Fibroblast of lung (primary cell): ENCODE results near the gene MYZAP. TPM values are rescaled to one million over a fixed set of nuclear protein-coding genes. Genes with fewer than 3 reads are reported as not detected.

Source experiments
- DNase-seq, 2 donors: peaks; one replicate each; pipeline versions ENCODE4 v3.0.0 to v3.0.0-alpha.2; 2010; ENCODE audit warnings: low read depth in 2 of 2
- H2AFZ ChIP-seq: 2 replicates; pipeline ENCODE4 v1.5.1; 2012; ENCODE audit warnings: low read length, control low read depth, inconsistent platforms
- H3K27ac ChIP-seq: 2 replicates; pipeline ENCODE4 v1.5.1; 2011; ENCODE audit warnings: low read length, control low read depth; ENCODE audit not compliant: insufficient read depth
- H3K27me3 ChIP-seq: 2 replicates; pipeline ENCODE4 v1.5.1; 2011; ENCODE audit warnings: mild to moderate bottlenecking, low read length; ENCODE audit not compliant: control insufficient read depth, insufficient read depth
- H3K36me3 ChIP-seq: 2 replicates; pipeline ENCODE4 v1.5.1; 2011; ENCODE audit warnings: low read length; ENCODE audit not compliant: control insufficient read depth, insufficient read depth
- H3K4me1 ChIP-seq: 2 replicates; pipeline ENCODE4 v1.5.1; 2011; ENCODE audit warnings: low read length; ENCODE audit not compliant: control insufficient read depth, insufficient read depth; ENCODE audit errors: extremely low read depth
- H3K4me2 ChIP-seq: 2 replicates; pipeline ENCODE4 v1.5.1; 2011; ENCODE audit warnings: low read length, control low read depth; ENCODE audit not compliant: insufficient read depth; ENCODE audit errors: extremely low read depth
- H3K4me3 ChIP-seq, 4 experiments: fragments of 200-600 bp in 1 of 4; sonication (generic) in 1 of 4; replicated peaks in 1 of 4; 2 replicates each; pipeline ENCODE4 v1.5.1; 2011 to 2016; ENCODE audit warnings: low read length in 4 of 4, low read depth in 3 of 4, mild to moderate bottlenecking in 3 of 4, control low read depth in 2 of 4, inconsistent platforms in 1 of 4, mixed read lengths in 1 of 4; ENCODE audit not compliant: insufficient read depth in 1 of 4; ENCODE audit errors: control extremely low read depth in 1 of 4
- H3K79me2 ChIP-seq: 2 replicates; pipeline ENCODE4 v1.5.1; 2012; ENCODE audit warnings: mild to moderate bottlenecking, low read length, inconsistent platforms; ENCODE audit not compliant: control insufficient read depth, insufficient read depth
- H3K9ac ChIP-seq: 2 replicates; pipeline ENCODE4 v1.5.1; 2011; ENCODE audit warnings: mild to moderate bottlenecking, low read length, control low read depth; ENCODE audit not compliant: insufficient read depth
- H3K9me3 ChIP-seq: 2 replicates; pipeline ENCODE4 v1.5.1; 2012; ENCODE audit warnings: low read depth, low read length; ENCODE audit not compliant: control insufficient read depth, insufficient read depth
- H4K20me1 ChIP-seq: 2 replicates; pipeline ENCODE4 v1.5.1; 2011; ENCODE audit warnings: low read length; ENCODE audit not compliant: control insufficient read depth, insufficient read depth; ENCODE audit errors: extremely low read depth
- EZH2 ChIP-seq: IDR thresholded peaks from 2 replicates; pipeline ENCODE4 v1.5.1; 2012; ENCODE audit warnings: low read length, control low read depth, mild to moderate bottlenecking; ENCODE audit errors: missing control alignments
- polyA plus RNA-seq, 2 donors: library from polyadenylated mRNA; depleted of rRNA in 1 of 2; stranded (reverse) in 1 of 2; unstranded in 1 of 2; fragments of >200 nt; gene quantifications; 2 replicates each; pipeline ENCODE4 v1.2.1, GENCODE V29; 2011 to 2012; ENCODE audit warnings: missing spikeins in 1 of 2
- total RNA-seq: library from RNA; depleted of rRNA; stranded (reverse); fragments of >200 nt; gene quantifications from 2 replicates; pipeline ENCODE4 v1.2.1, GENCODE V29; 2014
- TF ChIP-seq, protein P1 (sequence below), 2 donors: IDR thresholded peaks in 1 of 2; conservative IDR thresholded peaks in 1 of 2; 1 replicate in 1 of 2; 2 replicates in 1 of 2; pipeline ENCODE4 v1.5.1; 2011 to 2012; ENCODE audit warnings: low read length in 2 of 2, control low read depth in 1 of 2, inconsistent platforms in 1 of 2, low read depth in 1 of 2, mild to moderate bottlenecking in 1 of 2

The MYZAP gene
- total and polyA plus RNA-seq, 2 donors (not counting 1 experiment from before 2014, with no cell fraction given) = 0.17 TPM; not detected in 1

DNA sequence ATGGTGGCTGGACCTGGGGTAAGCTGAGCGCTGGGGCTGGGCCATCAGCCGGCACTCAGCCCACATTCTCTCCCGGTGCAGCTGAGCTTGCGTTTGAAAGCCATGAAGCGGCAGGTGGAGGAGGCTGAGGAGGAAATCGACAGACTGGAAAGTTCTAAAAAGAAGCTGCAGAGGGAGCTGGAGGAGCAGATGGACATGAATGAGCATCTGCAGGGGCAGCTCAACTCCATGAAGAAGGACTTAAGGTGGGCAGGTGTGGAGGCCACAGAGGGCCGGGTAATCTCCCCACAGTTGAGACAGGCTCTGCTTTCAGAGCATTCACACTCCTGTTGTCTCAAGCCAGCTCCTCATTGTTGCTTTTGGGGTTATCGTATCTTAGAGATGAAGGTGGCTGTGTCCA, 45.7 kb upstream of the MYZAP start:
- H3K79me2 ChIP-seq = no peaks in the 10 kb centered on the region
- TF ChIP-seq, protein P1, sequence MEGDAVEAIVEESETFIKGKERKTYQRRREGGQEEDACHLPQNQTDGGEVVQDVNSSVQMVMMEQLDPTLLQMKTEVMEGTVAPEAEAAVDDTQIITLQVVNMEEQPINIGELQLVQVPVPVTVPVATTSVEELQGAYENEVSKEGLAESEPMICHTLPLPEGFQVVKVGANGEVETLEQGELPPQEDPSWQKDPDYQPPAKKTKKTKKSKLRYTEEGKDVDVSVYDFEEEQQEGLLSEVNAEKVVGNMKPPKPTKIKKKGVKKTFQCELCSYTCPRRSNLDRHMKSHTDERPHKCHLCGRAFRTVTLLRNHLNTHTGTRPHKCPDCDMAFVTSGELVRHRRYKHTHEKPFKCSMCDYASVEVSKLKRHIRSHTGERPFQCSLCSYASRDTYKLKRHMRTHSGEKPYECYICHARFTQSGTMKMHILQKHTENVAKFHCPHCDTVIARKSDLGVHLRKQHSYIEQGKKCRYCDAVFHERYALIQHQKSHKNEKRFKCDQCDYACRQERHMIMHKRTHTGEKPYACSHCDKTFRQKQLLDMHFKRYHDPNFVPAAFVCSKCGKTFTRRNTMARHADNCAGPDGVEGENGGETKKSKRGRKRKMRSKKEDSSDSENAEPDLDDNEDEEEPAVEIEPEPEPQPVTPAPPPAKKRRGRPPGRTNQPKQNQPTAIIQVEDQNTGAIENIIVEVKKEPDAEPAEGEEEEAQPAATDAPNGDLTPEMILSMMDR (conservative IDR thresholded peaks at IDR 0.05 in 1 of 2, IDR thresholded peaks at IDR 0.05 in 1 of 2; ENCODE audit: low read depth in 1 of 2, low read length in 2 of 2) = no peak
- TF ChIP-seq EZH2 = no peak
- no peaks in the 10 kb centered on the region for H3K4me1 ChIP-seq
- no peak overlapping the region for H3K4me3 ChIP-seq
- no peak overlapping the region for H3K9ac ChIP-seq
- H3K9me3 ChIP-seq = no peaks in the 10 kb centered on the region
- H3K27ac ChIP-seq = no peak overlapping the region
- H3K36me3 ChIP-seq = no peaks in the 10 kb centered on the region
- H4K20me1 ChIP-seq = no peaks in the 10 kb centered on the region
- DNase-seq = no peak
- H3K4me2 ChIP-seq = no peak overlapping the region
- H2AFZ ChIP-seq = no peak overlapping the region
- H3K27me3 ChIP-seq = peaks cover 4% of the 10 kb centered on the region

DNA sequence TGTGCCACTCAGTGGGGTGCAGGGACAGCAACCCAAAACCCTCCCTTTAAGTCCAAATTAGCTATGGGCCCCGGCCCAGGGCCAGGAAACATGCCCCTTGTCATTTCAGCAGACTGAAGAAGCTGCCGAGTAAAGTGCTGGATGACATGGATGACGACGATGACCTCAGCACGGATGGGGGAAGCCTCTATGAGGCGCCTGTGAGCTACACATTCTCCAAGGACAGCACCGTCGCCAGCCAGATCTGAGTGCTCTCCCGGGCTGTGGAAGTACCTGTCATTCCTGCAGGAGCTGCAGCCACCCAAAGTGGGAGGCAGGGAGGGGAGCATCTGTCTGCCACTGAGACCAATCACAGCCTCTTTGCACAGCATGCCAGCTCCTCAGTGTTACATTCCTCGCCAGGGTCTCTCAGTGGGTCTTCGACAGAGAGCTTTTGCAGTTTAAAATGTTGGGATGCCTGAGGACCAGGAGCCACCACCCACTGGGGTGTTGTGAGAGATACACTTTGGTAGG, 44.4 kb upstream of the MYZAP start:
- H2AFZ ChIP-seq = no peak overlapping the region
- TF ChIP-seq, protein P1 (conservative IDR thresholded peaks at IDR 0.05 in 1 of 2, IDR thresholded peaks at IDR 0.05 in 1 of 2; ENCODE audit: low read depth in 1 of 2, low read length in 2 of 2) = no peak
- no peak for TF ChIP-seq EZH2
- peaks cover 4% of the 10 kb centered on the region for H3K27me3 ChIP-seq
- no peak overlapping the region for H3K9ac ChIP-seq
- no peak overlapping the region for H3K4me3 ChIP-seq
- H3K36me3 ChIP-seq = no peaks in the 10 kb centered on the region
- no peaks in the 10 kb centered on the region for H3K9me3 ChIP-seq
- H3K79me2 ChIP-seq = no peaks in the 10 kb centered on the region
- no peak overlapping the region for H3K27ac ChIP-seq
- no peaks in the 10 kb centered on the region for H4K20me1 ChIP-seq
- no peak overlapping the region for H3K4me2 ChIP-seq
- DNase-seq = no peak
- peaks cover 3% of the 10 kb centered on the region for H3K4me1 ChIP-seq

DNA sequence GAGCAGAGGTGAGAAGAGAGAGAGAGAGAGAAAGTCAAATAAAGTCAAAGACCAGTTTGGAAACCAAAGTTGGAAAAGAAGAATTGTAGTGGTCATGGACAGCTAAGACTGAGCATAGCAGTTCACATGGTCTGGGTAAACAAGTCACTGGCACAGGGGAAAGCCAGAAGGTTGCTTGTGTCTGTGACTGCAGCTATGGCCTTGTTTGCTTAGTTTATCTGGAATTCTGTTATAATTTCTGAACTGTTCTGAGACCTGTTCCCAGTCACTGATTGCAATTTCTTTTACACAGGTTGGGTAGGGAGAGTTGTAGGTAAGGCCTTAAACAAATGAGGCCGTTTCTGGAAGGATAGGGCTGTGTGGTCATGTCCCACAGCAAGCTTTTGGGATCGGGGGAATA, 43.4 kb upstream of the MYZAP start:
- no peaks in the 10 kb centered on the region for H3K36me3 ChIP-seq
- no peaks in the 10 kb centered on the region for H4K20me1 ChIP-seq
- no peak overlapping the region for H3K4me3 ChIP-seq
- no peaks in the 10 kb centered on the region for H3K9me3 ChIP-seq
- no peak overlapping the region for H2AFZ ChIP-seq
- H3K79me2 ChIP-seq = no peaks in the 10 kb centered on the region
- H3K27me3 ChIP-seq = no peaks in the 10 kb centered on the region
- no peak overlapping the region for H3K9ac ChIP-seq
- no peak overlapping the region for H3K4me2 ChIP-seq
- no peak overlapping the region for H3K27ac ChIP-seq
- TF ChIP-seq EZH2 = no peak
- TF ChIP-seq, protein P1 (conservative IDR thresholded peaks at IDR 0.05 in 1 of 2, IDR thresholded peaks at IDR 0.05 in 1 of 2; ENCODE audit: low read depth in 1 of 2, low read length in 2 of 2) = no peak
- no peak for DNase-seq
- H3K4me1 ChIP-seq = peaks cover 3% of the 10 kb centered on the region
